ENCODE results near the gene MESP2. TPM values are rescaled to one million over a fixed set of nuclear protein-coding genes. Genes with fewer than 3 reads are reported as not detected.
"Not testable (repeated sequence)": the region's sequence is repeated elsewhere in the genome, so short reads cannot be mapped to it uniquely, and the experiment has no call there.

The MESP2 gene
- total RNA-seq, 1 donor from 2014 or later = 0.51 TPM

- ATAC-seq (no peak), DNase-seq (ENCODE audit: missing footprints) (no peak)
- intact Hi-C loops (cut with DNase I) = no loop called here
Observed at GRCh38 chr15:89772932-89773583, 3.1 kb upstream of the MESP2 start.

DNA sequence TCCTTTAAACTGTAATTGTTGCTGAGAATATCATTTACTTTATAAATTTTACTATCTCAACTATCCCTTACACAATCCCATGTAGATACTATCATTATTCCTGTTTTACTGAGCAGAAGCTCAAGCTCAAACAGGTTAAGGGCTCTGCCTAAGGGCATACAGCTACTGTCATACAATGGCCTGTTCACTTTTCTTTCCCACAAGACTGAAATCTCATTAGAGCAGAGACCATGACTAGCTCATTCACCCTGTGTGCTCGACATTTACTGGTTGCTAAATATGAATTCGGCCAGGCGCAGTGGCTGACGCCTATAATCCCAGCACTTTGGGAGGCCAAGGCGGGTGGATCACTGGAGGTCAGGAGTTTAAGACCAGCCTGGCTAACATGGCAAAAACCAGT, 1.6 kb upstream of the MESP2 start:
- ATAC-seq = no peak
- DNase-seq (ENCODE audit: missing footprints) = no peak
- intact Hi-C loops (cut with DNase I) = no loop called here

GRCh38 chr15:89775815-89776214, 317 bp upstream of the MESP2 start:
- intact Hi-C loops (cut with DNase I) = no loop called here
- no peak for ATAC-seq
- no peak for DNase-seq (ENCODE audit: missing footprints)

DNA sequence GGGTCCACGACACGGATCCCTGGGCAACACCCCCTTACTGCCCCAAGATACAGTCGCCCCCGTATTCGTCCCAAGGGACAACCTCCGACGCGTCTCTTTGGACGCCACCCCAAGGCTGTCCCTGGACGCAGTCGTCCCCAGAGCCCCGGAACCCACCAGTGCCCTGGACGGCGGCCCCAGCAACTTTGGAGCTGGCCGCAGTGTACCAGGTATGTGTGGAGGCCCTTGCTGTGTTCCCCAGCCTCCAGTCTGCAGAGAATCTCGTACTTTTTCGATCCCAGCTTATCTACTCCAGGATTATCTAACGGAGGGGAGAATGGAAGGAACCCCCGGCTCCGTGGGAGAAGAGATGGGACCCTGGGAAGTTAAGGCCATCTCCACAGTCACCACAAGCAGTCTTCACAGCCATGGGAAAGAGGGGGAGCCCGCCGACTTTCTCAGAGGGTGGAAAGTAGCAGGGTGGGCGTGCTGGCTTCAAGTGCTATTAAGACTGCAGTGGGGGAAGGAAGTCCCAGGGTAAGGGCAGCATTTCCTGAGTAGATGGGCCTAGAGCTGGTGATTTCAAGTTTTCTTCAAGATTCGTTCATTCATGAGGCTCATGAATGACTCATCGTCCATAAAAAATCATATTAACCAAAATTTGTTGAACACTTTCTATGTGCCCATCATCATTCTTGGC, 1.1 kb downstream of the MESP2 start:
- intact Hi-C loops (cut with DNase I) = no loop called here
- DNase-seq (ENCODE audit: missing footprints) = no peak

DNA sequence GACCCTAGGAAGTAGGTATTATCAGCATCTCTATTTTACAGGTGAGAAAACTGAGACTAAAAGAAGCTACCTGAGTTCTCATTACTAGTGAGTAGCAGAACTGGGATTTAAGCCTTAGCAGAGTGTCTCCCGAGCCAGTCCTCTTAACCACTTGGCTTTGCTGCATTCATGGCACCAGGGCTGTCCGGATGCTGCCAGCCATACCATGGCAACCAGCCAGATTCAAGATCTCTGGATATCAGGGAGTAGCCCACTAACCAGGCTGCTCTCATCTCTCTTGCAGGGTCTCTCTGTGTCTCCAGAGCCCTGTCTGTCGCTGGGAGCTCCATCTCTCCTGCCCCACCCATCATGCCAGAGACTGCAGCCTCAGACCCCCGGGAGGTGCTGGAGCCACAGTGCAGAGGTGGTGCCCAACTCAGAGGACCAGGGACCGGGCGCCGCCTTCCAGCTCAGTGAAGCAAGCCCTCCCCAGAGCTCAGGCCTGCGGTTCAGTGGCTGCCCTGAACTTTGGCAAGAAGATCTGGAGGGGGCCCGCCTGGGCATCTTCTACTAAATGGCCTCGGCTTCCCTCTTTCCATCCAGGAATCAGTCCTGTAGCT, 1.7 kb downstream of the MESP2 start:
- no peak for DNase-seq (ENCODE audit: missing footprints)
- no peak for ATAC-seq
- intact Hi-C loops (cut with DNase I) = no loop called here

More for the DNA sequence above, 1.1 kb downstream of the MESP2 start:
- peak; percentile 1 for ATAC-seq

- DNase-seq (ENCODE audit: missing footprints) (no peak), ATAC-seq (no peak)
- intact Hi-C loops (cut with DNase I) = no loop called here
Observed at GRCh38 chr15:89778861-89779260, 2.7 kb downstream of the MESP2 start.

- intact Hi-C loops (cut with DNase I) = no loop called here
- ATAC-seq (no peak), DNase-seq (ENCODE audit: missing footprints) (no peak)
Observed at GRCh38 chr15:89780601-89781000, 4.5 kb downstream of the MESP2 start.

DNA sequence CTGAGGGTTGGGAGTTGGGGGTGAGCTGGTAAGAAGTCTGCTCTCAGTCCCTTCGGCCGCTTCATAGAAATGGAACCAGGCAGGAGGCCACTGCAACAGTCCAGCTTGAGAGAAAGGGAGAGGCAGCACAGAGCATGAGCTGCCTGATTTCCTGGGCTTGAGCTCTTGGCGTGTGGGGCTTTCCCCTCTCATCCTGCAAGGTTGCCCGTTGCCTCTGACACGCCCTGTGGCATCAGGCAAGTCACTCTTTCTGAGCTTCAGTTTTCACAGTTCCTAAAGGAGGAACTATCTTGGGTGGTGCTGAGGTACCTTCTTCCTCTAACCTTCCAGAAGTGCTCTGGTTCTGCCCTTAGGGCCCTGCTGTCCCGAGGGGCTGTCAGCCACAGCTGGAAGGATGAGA, 4.9 kb downstream of the MESP2 start:
- intact Hi-C loops (cut with DNase I) = no loop called here
- DNase-seq (ENCODE audit: missing footprints) = peak; percentile 49

GRCh38 chr15:89781891-89782618, 5.9 kb downstream of the MESP2 start:
- intact Hi-C loops (cut with DNase I) = no loop called here
- ATAC-seq (no peak), DNase-seq (ENCODE audit: missing footprints) (no peak)

More for the DNA sequence above, 4.9 kb downstream of the MESP2 start:
- ATAC-seq = no peak

DNA sequence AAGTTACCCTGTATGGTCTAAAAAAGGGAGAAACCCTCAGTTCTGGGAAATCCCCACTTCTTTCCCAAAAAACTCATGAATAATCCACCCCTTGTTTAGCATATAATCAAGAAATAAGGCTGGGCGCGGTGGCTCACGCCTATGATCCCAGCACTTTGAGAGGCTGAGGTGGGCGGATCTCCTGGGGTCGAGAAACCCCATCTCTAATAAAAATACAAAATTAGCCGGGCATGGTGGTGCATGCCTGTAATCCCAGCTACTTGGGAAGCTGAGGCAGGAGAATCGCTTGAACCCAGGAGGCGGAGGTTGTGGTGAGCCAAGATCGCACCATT, 6.5 kb downstream of the MESP2 start:
- ATAC-seq; DNase-seq (ENCODE audit: missing footprints); intact Hi-C loops (cut with DNase I): not testable (repeated sequence)

- no peak for DNase-seq (ENCODE audit: missing footprints)
- peak; percentile 69 for ATAC-seq
- intact Hi-C loops (cut with DNase I) = no loop called here
Observed at GRCh38 chr15:89783111-89783860, 7.2 kb downstream of the MESP2 start.

DNA sequence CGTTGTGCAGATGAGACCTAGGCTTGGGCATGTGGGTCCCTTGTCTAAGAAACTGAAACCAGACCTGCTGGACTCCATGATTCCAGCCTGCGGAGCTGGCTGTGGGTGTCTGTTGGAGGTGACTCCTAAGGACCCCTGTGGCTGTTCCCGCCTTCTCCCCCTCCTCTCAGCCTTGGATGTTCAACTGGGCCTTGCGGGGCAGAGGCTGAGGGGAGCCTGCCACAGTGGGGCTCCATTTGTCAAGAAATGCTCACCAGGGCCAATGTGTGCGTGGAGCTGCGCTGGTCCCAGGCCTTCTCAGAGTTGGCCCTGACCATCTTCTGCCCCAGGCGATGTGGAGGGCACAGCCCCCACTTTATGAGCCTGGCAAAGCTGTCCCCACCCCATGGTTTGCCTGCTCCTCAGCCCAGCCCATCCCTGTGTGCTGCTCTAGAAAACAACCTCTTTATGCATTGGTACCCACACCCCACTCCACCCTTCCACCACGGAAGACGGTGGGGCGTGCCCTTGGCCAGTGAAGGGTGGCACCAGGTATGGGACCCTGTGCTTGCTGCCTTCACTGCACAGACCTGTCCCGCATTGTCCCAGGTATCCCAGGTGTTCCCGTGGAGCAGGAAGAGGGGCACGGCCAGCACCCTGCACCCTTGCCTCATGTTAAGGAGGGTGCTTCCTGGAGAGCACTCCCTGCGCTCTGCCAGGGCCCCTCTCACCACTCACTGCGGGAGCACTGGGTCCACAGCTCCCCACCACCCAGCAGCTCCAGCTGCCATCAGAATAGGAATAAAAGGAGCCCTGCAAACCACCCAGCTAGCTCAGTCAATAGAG, 7.9 kb downstream of the MESP2 start:
- intact Hi-C loops (cut with DNase I) = no loop called here
- DNase-seq (ENCODE audit: missing footprints) (peak; percentile 58), ATAC-seq (no peak)

GRCh38 chr15:89784686-89784960, 8.5 kb downstream of the MESP2 start:
- DNase-seq (ENCODE audit: missing footprints) = no peak
- intact Hi-C loops (cut with DNase I) = no loop called here
- ATAC-seq = no peak

DNA sequence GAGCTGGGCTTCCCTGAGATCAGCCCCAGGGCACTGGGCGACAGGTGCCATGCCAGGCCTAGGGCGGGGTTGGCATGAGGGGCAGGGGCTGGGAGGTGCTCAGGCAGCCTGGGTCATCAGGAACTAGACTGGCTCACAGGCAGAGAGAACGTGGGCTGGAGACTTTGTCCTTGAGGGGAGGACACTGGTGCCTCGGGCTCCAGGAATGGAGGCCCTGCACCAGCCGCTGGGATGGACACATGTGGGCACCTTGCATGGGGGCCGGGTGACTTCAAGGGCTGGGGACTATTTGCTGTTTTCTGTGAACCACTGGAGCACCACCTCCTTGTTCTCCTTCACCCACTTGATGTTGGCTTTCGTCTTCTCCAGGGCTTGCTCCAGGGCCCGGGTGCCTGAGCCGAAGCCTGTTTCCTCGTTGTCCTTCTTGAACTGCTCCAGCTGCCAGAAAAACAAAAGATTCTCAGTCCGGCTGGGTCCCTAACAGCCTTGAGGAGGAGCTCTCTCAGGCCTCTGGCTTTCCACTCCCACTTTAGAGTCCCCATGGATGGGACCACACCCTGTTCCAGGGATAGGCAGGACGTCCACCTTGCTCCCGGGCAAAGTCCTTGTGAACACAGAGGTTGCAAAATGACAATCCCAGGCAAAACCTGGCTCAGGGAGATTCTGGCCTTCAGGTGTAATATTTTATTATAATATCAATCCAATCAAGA, 9.1 kb downstream of the MESP2 start:
- peak; percentile 32 for ATAC-seq
- intact Hi-C loops (cut with DNase I) = no loop called here
- DNase-seq (ENCODE audit: missing footprints) = no peak

DNA sequence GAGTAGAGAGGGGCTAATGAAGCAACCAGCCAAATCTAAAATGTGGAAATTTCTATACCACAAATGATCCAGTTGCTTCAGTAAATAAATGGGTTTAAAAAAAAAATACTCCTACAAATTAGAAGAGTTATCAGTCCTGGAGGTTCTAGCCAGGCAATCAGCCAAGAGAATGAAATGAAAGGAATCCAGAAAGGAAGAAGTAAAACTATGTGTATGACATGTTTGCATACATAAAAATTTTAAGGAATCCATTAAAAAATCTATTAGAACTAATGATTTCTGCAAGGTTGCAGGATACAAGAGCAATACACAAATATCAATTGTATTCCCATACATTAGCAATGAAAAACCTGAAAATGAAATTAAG, 9.6 kb downstream of the MESP2 start:
- no peak for ATAC-seq
- no peak for DNase-seq (ENCODE audit: missing footprints)
- intact Hi-C loops (cut with DNase I) = no loop called here

DNA sequence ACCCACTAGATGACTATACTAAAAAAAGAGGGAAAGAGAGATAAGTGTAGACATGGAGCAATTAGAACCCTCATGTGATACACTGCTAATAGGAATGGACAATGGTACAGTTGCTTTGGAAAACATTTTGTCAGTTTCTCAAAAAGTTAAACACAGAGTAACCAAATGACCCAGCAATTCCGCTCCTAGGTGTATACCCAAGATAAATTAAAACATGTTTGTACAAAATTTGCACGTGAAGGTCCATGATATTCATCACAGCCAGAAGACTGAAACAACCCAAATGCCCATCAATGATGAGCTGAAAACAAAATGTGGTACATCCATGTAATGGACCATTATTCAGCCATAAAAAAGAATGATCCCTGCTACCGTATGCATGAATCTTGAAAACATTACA, 11.8 kb downstream of the MESP2 start:
- intact Hi-C loops (cut with DNase I) = no loop called here
- DNase-seq (ENCODE audit: missing footprints) (no peak), ATAC-seq (no peak)

GRCh38 chr15:89788585-89788984, 12.5 kb downstream of the MESP2 start:
- ATAC-seq; intact Hi-C loops (cut with DNase I); DNase-seq (ENCODE audit: missing footprints): not testable (repeated sequence)

- no peak for ATAC-seq
- DNase-seq (ENCODE audit: missing footprints) = no peak
- intact Hi-C loops (cut with DNase I) = no loop called here
Observed at GRCh38 chr15:89790206-89790605, 14.1 kb downstream of the MESP2 start.
